Type B pancreatic cell (in vitro differentiated cells): ENCODE measurements around the gene CNTNAP2. TPM values are rescaled to one million over a fixed set of nuclear protein-coding genes. Genes with fewer than 3 reads are reported as not detected.

ENCODE experiments used
- DNase-seq: peaks from one replicate; pipeline ENCODE4 v3.0.0; 2021; ENCODE audit warnings: mixed read lengths; ENCODE audit not compliant: unreplicated experiment; ENCODE audit errors: extremely low spot score
- H3K27ac Mint-ChIP-seq: 2 replicates; pipeline ENCODE4 v1.8.0; 2021; ENCODE audit warnings: mild to moderate bottlenecking, mixed read lengths
- H3K27me3 Mint-ChIP-seq: 2 replicates; pipeline ENCODE4 v1.8.0; 2021; ENCODE audit warnings: mixed read lengths
- H3K36me3 Mint-ChIP-seq: 2 replicates; pipeline ENCODE4 v1.8.0; 2021; ENCODE audit warnings: mixed read lengths
- H3K4me1 Mint-ChIP-seq: one replicate; pipeline ENCODE4 v1.8.0; 2021; ENCODE audit warnings: mixed read lengths; ENCODE audit not compliant: unreplicated experiment
- H3K4me3 Mint-ChIP-seq: 2 replicates; pipeline ENCODE4 v1.8.0; 2021; ENCODE audit warnings: mild to moderate bottlenecking, mixed read lengths
- H3K9me3 Mint-ChIP-seq: 2 replicates; pipeline ENCODE4 v1.8.0; 2021; ENCODE audit warnings: mixed read lengths
- total RNA-seq: library from RNA; stranded (reverse); gene quantifications from 2 replicates; pipeline ENCODE4 v1.2.1, GENCODE V29; 2021; ENCODE audit warnings: low replicate concordance
- TF ChIP-seq, protein P1 (sequence below): fragments of 200-600 bp; sonication (generic); conservative IDR thresholded peaks from 2 replicates; pipeline ENCODE4 v1.5.0; 2021; ENCODE audit warnings: antibody characterized with exemption, mild to moderate bottlenecking

CNTNAP2 gene
- total RNA-seq, 1 donor from 2014 or later = 26.8 TPM

DNA sequence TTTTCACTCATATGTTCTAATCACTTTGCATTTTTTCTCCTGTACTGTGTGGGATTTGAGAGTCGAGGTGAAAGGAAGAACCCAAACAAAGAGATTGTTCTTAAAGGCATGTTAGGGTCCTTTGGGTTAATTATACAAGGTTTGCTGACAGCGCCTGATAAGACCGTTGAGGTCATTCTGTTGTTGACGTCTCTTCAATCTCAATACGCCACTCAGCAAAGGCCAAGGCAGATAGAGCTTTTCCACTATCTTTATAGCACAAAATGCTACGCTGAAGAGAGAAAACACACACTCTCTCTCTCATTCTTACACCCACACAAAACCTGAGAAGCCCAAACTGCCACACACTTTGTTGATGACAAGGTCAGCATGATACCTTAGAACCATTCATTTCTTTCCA is 228.7 kb downstream of the CNTNAP2 start:
- Mint-ChIP-seq H3K36me3 (no peaks in the 10 kb centered on the region), H3K27ac (no peak overlapping the region), H3K4me1 (no peaks in the 10 kb centered on the region), H3K9me3 (no peaks in the 10 kb centered on the region), H3K27me3 (no peaks in the 10 kb centered on the region), H3K4me3 (no peak overlapping the region)
- TF ChIP-seq, protein P1, sequence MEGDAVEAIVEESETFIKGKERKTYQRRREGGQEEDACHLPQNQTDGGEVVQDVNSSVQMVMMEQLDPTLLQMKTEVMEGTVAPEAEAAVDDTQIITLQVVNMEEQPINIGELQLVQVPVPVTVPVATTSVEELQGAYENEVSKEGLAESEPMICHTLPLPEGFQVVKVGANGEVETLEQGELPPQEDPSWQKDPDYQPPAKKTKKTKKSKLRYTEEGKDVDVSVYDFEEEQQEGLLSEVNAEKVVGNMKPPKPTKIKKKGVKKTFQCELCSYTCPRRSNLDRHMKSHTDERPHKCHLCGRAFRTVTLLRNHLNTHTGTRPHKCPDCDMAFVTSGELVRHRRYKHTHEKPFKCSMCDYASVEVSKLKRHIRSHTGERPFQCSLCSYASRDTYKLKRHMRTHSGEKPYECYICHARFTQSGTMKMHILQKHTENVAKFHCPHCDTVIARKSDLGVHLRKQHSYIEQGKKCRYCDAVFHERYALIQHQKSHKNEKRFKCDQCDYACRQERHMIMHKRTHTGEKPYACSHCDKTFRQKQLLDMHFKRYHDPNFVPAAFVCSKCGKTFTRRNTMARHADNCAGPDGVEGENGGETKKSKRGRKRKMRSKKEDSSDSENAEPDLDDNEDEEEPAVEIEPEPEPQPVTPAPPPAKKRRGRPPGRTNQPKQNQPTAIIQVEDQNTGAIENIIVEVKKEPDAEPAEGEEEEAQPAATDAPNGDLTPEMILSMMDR = no peak
- DNase-seq = no peak

DNA sequence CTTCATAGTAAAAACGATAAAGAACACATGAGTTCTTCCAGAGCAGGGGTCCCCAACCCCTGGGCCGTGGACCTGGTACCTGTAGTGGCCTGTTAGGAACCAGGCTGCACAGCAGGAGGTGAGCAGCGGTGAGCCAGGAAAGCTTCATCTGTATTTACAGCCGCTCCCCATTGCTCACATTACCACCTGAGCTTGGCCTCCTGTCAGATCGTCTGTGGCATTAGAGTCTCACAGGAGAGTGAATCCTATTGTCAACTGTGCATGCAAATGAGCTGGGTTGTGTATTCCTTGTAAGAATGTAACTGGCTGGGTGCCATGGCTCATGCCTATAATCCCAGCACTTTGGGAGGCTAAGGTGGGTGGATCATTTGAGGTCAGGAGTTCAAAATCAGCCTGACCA is 229.5 kb downstream of the CNTNAP2 start:
- Mint-ChIP-seq H3K36me3 (no peaks in the 10 kb centered on the region), H3K4me3 (no peak overlapping the region), H3K27me3 (no peaks in the 10 kb centered on the region), H3K27ac (no peak overlapping the region), H3K9me3 (no peaks in the 10 kb centered on the region), H3K4me1 (no peaks in the 10 kb centered on the region)
- no peak for DNase-seq
- TF ChIP-seq, protein P1 = no peak

DNA sequence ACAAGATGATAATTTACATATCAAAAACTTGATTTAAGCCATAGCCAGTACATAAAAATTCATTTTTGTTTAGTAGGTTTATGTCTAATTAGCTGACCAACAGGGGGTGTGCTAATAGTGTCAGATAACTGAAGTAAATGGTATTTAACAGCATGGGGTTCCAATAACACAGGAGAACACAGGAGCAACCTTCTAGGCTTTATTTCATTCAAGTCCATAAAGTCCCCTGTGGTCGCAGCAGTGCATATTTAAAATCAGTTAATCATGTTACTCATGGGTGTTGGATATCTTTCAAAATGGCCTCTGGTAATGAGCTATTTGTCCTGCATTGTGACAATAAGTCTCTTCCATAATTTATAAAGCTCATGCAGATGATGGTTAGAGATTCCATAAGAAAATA is 238.6 kb downstream of the CNTNAP2 start:
- H3K9me3 Mint-ChIP-seq = peaks cover 4% of the 10 kb centered on the region
- no peaks in the 10 kb centered on the region for H3K36me3 Mint-ChIP-seq
- no peak for DNase-seq
- TF ChIP-seq, protein P1 = no peak
- H3K4me3 Mint-ChIP-seq = no peak overlapping the region
- no peaks in the 10 kb centered on the region for H3K27me3 Mint-ChIP-seq
- no peaks in the 10 kb centered on the region for H3K4me1 Mint-ChIP-seq
- no peak overlapping the region for H3K27ac Mint-ChIP-seq

DNA sequence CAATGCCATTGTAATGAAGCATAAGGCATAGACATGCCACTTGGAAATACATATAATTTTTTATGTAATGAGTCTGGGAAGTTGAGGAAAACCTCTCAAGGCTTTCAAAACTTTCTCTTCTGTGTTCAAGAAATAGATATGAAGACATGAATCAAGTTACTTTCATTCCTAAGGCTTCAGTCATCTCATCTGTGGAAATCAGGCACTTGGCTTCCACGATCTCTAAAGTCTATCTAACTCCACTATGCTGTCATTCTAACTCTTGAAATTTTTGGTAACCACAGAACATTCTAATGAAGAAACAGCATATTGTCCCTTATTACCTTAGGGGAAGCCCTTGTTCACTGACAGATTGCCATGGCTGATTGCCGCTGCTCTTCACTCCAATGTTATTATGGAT is 242.6 kb downstream of the CNTNAP2 start:
- TF ChIP-seq, protein P1 = no peak
- Mint-ChIP-seq H3K36me3 (no peaks in the 10 kb centered on the region), H3K4me1 (no peaks in the 10 kb centered on the region), H3K27me3 (peaks cover 4% of the 10 kb centered on the region), H3K9me3 (peaks cover 4% of the 10 kb centered on the region), H3K27ac (no peak overlapping the region), H3K4me3 (no peak overlapping the region)
- DNase-seq = no peak

DNA sequence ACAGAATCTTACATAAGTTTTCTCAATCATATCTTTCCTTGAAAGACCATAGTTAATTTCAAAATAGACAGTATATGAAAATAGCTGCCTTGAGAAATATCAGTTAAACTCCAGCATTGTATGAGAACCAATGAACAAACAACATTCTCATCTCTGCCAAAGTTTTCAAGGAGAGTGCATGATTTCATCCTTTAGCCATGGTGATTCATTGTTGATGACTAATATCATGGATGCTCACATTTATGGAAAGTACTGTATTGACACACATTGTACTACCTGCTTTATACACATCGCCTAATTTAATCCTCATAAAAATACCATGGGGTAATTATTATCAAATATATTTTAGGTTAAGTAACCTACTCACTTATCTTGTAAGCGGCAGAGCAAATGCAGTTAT is 250.3 kb downstream of the CNTNAP2 start:
- TF ChIP-seq, protein P1 = no peak
- H3K4me3 Mint-ChIP-seq = no peak overlapping the region
- no peaks in the 10 kb centered on the region for H3K4me1 Mint-ChIP-seq
- peaks cover 4% of the 10 kb centered on the region for H3K9me3 Mint-ChIP-seq
- no peaks in the 10 kb centered on the region for H3K36me3 Mint-ChIP-seq
- peaks cover 4% of the 10 kb centered on the region for H3K27me3 Mint-ChIP-seq
- no peak for DNase-seq
- no peak overlapping the region for H3K27ac Mint-ChIP-seq

DNA sequence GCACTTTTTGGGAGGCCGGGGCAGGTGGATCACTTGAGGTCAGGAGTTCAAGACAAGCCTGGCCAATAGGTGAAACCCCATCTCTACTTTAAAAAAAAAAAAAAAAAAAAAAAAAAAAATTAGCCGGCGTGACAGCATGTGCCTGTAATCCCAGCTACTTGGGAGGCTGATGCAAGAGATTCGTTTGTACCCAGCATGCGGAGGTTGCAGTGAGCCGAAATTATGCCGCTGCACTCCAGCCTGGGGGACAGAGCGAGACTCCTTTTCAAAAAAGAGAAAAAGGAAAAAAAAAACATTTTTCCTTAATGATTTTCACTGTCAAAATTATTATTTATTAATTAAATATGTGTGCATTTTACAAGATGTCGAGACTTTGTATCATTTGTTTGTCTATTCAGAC is 253.6 kb downstream of the CNTNAP2 start:
- no peak for DNase-seq
- Mint-ChIP-seq H3K4me3 (no peak overlapping the region), H3K9me3 (no peaks in the 10 kb centered on the region), H3K4me1 (no peaks in the 10 kb centered on the region), H3K27me3 (no peaks in the 10 kb centered on the region), H3K27ac (no peak overlapping the region), H3K36me3 (no peaks in the 10 kb centered on the region)
- TF ChIP-seq, protein P1 = no peak
